ENCODE results near the gene HDHD2. TPM values are rescaled to one million over a fixed set of nuclear protein-coding genes. Genes with fewer than 3 reads are reported as not detected.

HDHD2 gene
- total RNA-seq, 1 experiment from 2014 or later, result 42.9 TPM

- Histone ChIP-seq H3K4me1 (ENCODE audit: low read length) (no peaks in the 10 kb centered on the region), H4K20me1 (ENCODE audit: insufficient read depth, low read depth, low read length) (no peaks in the 10 kb centered on the region), H3K79me2 (ENCODE audit: low read length) (no peaks in the 10 kb centered on the region), H3K9me3 (ENCODE audit: low read length) (no peaks in the 10 kb centered on the region), H3K9ac (ENCODE audit: low read length) (no peak overlapping the region), H3K9me2 (replicated peaks; ENCODE audit: insufficient read depth, low read length) (no peaks in the 10 kb centered on the region), H3K27me3 (ENCODE audit: low read length) (no peaks in the 10 kb centered on the region), H3K36me3 (ENCODE audit: insufficient read depth, low read length) (no peaks in the 10 kb centered on the region), H3K4me2 (ENCODE audit: low read depth, low read length, poor library complexity, severe bottlenecking) (no peak overlapping the region), H3K27ac (ENCODE audit: low read length) (no peak overlapping the region), H3K4me3 (ENCODE audit: low read length) (no peak overlapping the region), H2AFZ (ENCODE audit: low read length) (no peak overlapping the region)
- no peak for DNase-seq
Observed at GRCh38 chr18:47075098-47075883, 75.0 kb downstream of the HDHD2 start.

- Histone ChIP-seq H2AFZ (ENCODE audit: low read length) (no peak overlapping the region), H3K27me3 (ENCODE audit: low read length) (no peaks in the 10 kb centered on the region), H3K9me2 (replicated peaks; ENCODE audit: insufficient read depth, low read length) (no peaks in the 10 kb centered on the region), H3K9ac (ENCODE audit: low read length) (no peak overlapping the region), H3K4me2 (ENCODE audit: low read depth, low read length, poor library complexity, severe bottlenecking) (no peak overlapping the region), H3K36me3 (ENCODE audit: insufficient read depth, low read length) (no peaks in the 10 kb centered on the region), H3K4me3 (ENCODE audit: low read length) (no peak overlapping the region), H3K27ac (ENCODE audit: low read length) (no peak overlapping the region), H4K20me1 (ENCODE audit: insufficient read depth, low read depth, low read length) (no peaks in the 10 kb centered on the region), H3K4me1 (ENCODE audit: low read length) (no peaks in the 10 kb centered on the region), H3K79me2 (ENCODE audit: low read length) (no peaks in the 10 kb centered on the region), H3K9me3 (ENCODE audit: low read length) (no peaks in the 10 kb centered on the region)
- no peak for DNase-seq
Observed at GRCh38 chr18:47067648-47068047, 82.7 kb downstream of the HDHD2 start.

DNA sequence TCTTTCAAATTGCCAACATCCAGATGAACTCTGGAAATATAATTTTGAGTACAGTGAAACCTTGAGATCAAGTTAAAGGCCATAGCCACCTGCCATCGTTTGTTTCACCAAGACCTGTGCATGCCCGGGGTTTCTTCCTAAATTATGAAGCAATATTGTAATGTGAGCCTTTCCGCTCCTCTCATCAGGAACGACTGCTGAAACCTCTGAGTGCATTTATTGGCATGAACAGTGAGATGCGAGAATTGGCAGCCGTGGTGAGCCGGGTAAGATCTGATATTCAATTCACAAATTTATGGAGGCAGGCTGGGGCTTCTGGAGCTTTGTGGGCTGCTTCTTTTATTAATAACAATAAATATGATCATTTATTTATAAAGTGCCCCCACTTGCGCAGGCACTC lies 87.2 kb downstream of the HDHD2 start:
- Histone ChIP-seq H3K4me3 (ENCODE audit: low read length) (no peak overlapping the region), H3K9me2 (replicated peaks; ENCODE audit: insufficient read depth, low read length) (no peaks in the 10 kb centered on the region), H3K27me3 (ENCODE audit: low read length) (no peaks in the 10 kb centered on the region), H3K79me2 (ENCODE audit: low read length) (no peaks in the 10 kb centered on the region), H3K4me1 (ENCODE audit: low read length) (no peaks in the 10 kb centered on the region), H3K9me3 (ENCODE audit: low read length) (no peaks in the 10 kb centered on the region), H3K9ac (ENCODE audit: low read length) (no peak overlapping the region), H3K27ac (ENCODE audit: low read length) (no peak overlapping the region), H3K4me2 (ENCODE audit: low read depth, low read length, poor library complexity, severe bottlenecking) (no peak overlapping the region), H3K36me3 (ENCODE audit: insufficient read depth, low read length) (no peaks in the 10 kb centered on the region; the same call in 1 of the 2 replicates), H2AFZ (ENCODE audit: low read length) (no peak overlapping the region), H4K20me1 (ENCODE audit: insufficient read depth, low read depth, low read length) (no peaks in the 10 kb centered on the region)
- no peak for DNase-seq

GRCh38 chr18:47062471-47062870 lies 87.8 kb downstream of the HDHD2 start:
- no peak overlapping the region for H3K27ac ChIP-seq (ENCODE audit: low read length)
- no peaks in the 10 kb centered on the region; the same call in 1 of the 2 replicates for H3K36me3 ChIP-seq (ENCODE audit: insufficient read depth, low read length)
- no peaks in the 10 kb centered on the region for H3K27me3 ChIP-seq (ENCODE audit: low read length)
- no peaks in the 10 kb centered on the region for H3K4me1 ChIP-seq (ENCODE audit: low read length)
- no peaks in the 10 kb centered on the region for H3K79me2 ChIP-seq (ENCODE audit: low read length)
- H3K9ac ChIP-seq (ENCODE audit: low read length), result no peak overlapping the region
- no peak overlapping the region for H3K4me3 ChIP-seq (ENCODE audit: low read length)
- no peaks in the 10 kb centered on the region for H3K9me2 ChIP-seq (replicated peaks; ENCODE audit: insufficient read depth, low read length)
- H4K20me1 ChIP-seq (ENCODE audit: insufficient read depth, low read depth, low read length), result no peaks in the 10 kb centered on the region
- no peak overlapping the region for H3K4me2 ChIP-seq (ENCODE audit: low read depth, low read length, poor library complexity, severe bottlenecking)
- DNase-seq, result no peak
- H3K9me3 ChIP-seq (ENCODE audit: low read length), result no peaks in the 10 kb centered on the region
- no peak overlapping the region for H2AFZ ChIP-seq (ENCODE audit: low read length)

Small RNAs within 50 kb of the gene (small RNA-seq; reads per million reads assigned to genes)
- gene AC012254.4, result not detected

Other genes with a start within 250 kb of the HDHD2 start
- gene PIAS2, start 233.0 kb downstream of the HDHD2 start, total RNA-seq (2014; rRNA removed; shearing (Covaris generic); ENCODE audit: low replicate concordance), result 51.9 and 122 TPM in 2 replicates
- gene KATNAL2, start 232.9 kb downstream of the HDHD2 start, total RNA-seq (2014; rRNA removed; shearing (Covaris generic); ENCODE audit: low replicate concordance), result 14.5 and 29.5 TPM in 2 replicates
- not detected in 2 replicates for gene ELOA2, start 114.9 kb downstream of the HDHD2 start, total RNA-seq (2014; rRNA removed; shearing (Covaris generic); ENCODE audit: low replicate concordance)
- 32.2 and 32.9 TPM in 2 replicates for gene IER3IP1, start 25.9 kb upstream of the HDHD2 start, total RNA-seq (2014; rRNA removed; shearing (Covaris generic); ENCODE audit: low replicate concordance)
- gene SKOR2, start 101.2 kb upstream of the HDHD2 start, total RNA-seq (2014; rRNA removed; shearing (Covaris generic); ENCODE audit: low replicate concordance), result not detected in 2 replicates

Measured in Karpas-422 (cell line).